Measurements from ENCODE around the gene STAB1. TPM values are rescaled to one million over a fixed set of nuclear protein-coding genes. Genes with fewer than 3 reads are reported as not detected.
A peak's percentile ranks its signal among the peaks of the same experiment; 100 is the strongest.

Gene STAB1
- total and polyA plus RNA-seq, 3 donors from 2014 or later: 41.7 to 71.9 (median 58.6) TPM

GRCh38 chr3:52552089-52552488 lies 57.0 kb downstream of the STAB1 start:
- Histone ChIP-seq H3K27me3 (no peaks in the 10 kb centered on the region), H3K4me3 (no peak overlapping the region), H3K27ac (peak overlapping the region in 1 of 2 donors; percentile 38), H3K9me3 (no peaks in the 10 kb centered on the region), H3K4me1 (peaks cover 33% of the 10 kb centered on the region), H3K36me3 (ENCODE audit: low read depth, missing control alignments) (no peaks in the 10 kb centered on the region)
- DNase-seq: no peak
- 70 to 83% methylated on average over 3 of the region's 3 CpGs for WGBS, 2 donors
- TF ChIP-seq CTCF (IDR thresholded peaks at IDR 0.05): no peak
- no peak for TF ChIP-seq POLR2A (IDR thresholded peaks at IDR 0.05)
- intact Hi-C loops (cut with DNase I; ENCODE audit: low total_unique reads): no loop called here

GRCh38 chr3:52554026-52554755 lies 59.1 kb downstream of the STAB1 start:
- intact Hi-C loops (cut with DNase I; ENCODE audit: low total_unique reads): no loop called here
- Histone ChIP-seq H3K27me3 (no peaks in the 10 kb centered on the region), H3K4me3 (no peak overlapping the region), H3K4me1 (peaks cover 33% of the 10 kb centered on the region), H3K36me3 (ENCODE audit: low read depth, missing control alignments) (no peaks in the 10 kb centered on the region), H3K9me3 (no peaks in the 10 kb centered on the region), H3K27ac (no peak overlapping the region)
- WGBS, 2 donors: 76 to 91% methylated on average over 5 of the region's 5 CpGs
- no peak for TF ChIP-seq CTCF (IDR thresholded peaks at IDR 0.05)
- no peak for TF ChIP-seq POLR2A (IDR thresholded peaks at IDR 0.05)
- DNase-seq: no peak

GRCh38 chr3:52555056-52555455 lies 59.9 kb downstream of the STAB1 start:
- no peaks in the 10 kb centered on the region for H3K9me3 ChIP-seq
- peaks cover 33% of the 10 kb centered on the region for H3K4me1 ChIP-seq
- no peaks in the 10 kb centered on the region for H3K27me3 ChIP-seq
- WGBS, 2 donors: 84 to 100% methylated on average over 1 of the region's 1 CpG
- DNase-seq: no peak
- no peaks in the 10 kb centered on the region for H3K36me3 ChIP-seq (ENCODE audit: low read depth, missing control alignments)
- H3K4me3 ChIP-seq: no peak overlapping the region
- no peak for TF ChIP-seq CTCF (IDR thresholded peaks at IDR 0.05)
- TF ChIP-seq POLR2A (IDR thresholded peaks at IDR 0.05): no peak
- intact Hi-C loops (cut with DNase I; ENCODE audit: low total_unique reads): no loop called here
- H3K27ac ChIP-seq: no peak overlapping the region

- no peak overlapping the region for H3K27ac ChIP-seq
- no peaks in the 10 kb centered on the region for H3K36me3 ChIP-seq (ENCODE audit: low read depth, missing control alignments)
- no peaks in the 10 kb centered on the region for H3K9me3 ChIP-seq
- H3K4me3 ChIP-seq: no peak overlapping the region
- DNase-seq: no peak
- 62 to 65% methylated on average over 9 of the region's 9 CpGs for WGBS, 2 donors
- intact Hi-C loops (cut with DNase I; ENCODE audit: low total_unique reads): no loop called here
- H3K27me3 ChIP-seq: no peaks in the 10 kb centered on the region
- peaks cover 20% of the 10 kb centered on the region for H3K4me1 ChIP-seq
- TF ChIP-seq CTCF (IDR thresholded peaks at IDR 0.05) (no peak), POLR2A (IDR thresholded peaks at IDR 0.05) (no peak)
Measured at GRCh38 chr3:52557011-52557960, 62.1 kb downstream of the STAB1 start.

All from testis (tissue), 3 donors.